Activated naive CD8-positive, alpha-beta T cell treated with anti-CD3 and anti-CD28 coated beads, Interleukin-2, amount 50 U/mL, for 24 hours (primary cell): ENCODE data around the gene RAD51B.

Experiments used
- ATAC-seq: fragments of 150-1000 bp; cut with Tn5 transposase; one replicate; pipeline ENCODE4 v1.10.0; 2021
- DNase-seq: peaks from one replicate; pipeline ENCODE4 v3.0.0; 2021
- H3K27ac Mint-ChIP-seq: one replicate; pipeline ENCODE4 v1.8.0; 2021; ENCODE audit warnings: mild to moderate bottlenecking, mixed read lengths
- H3K27me3 Mint-ChIP-seq: one replicate; pipeline ENCODE4 v1.8.0; 2021; ENCODE audit warnings: mixed read lengths
- H3K36me3 Mint-ChIP-seq: one replicate; pipeline ENCODE4 v1.8.0; 2021; ENCODE audit warnings: low read depth, mixed read lengths
- H3K4me1 Mint-ChIP-seq: one replicate; pipeline ENCODE4 v1.8.0; 2021; ENCODE audit warnings: mixed read lengths
- H3K4me3 Mint-ChIP-seq: one replicate; pipeline ENCODE4 v1.8.0; 2021; ENCODE audit warnings: mild to moderate bottlenecking, moderate library complexity, mixed read lengths
- H3K9me3 Mint-ChIP-seq: one replicate; pipeline ENCODE4 v1.8.0; 2021; ENCODE audit warnings: mixed read lengths

The RAD51B gene

GRCh38 chr14:68335312-68335711 is 515.7 kb downstream of the RAD51B start:
- H3K27me3 Mint-ChIP-seq: no peaks in the 10 kb centered on the region
- no peak for DNase-seq
- H3K4me3 Mint-ChIP-seq: no peak overlapping the region
- H3K36me3 Mint-ChIP-seq: no peaks in the 10 kb centered on the region
- H3K9me3 Mint-ChIP-seq: no peaks in the 10 kb centered on the region
- H3K4me1 Mint-ChIP-seq: peaks cover 16% of the 10 kb centered on the region
- ATAC-seq: no peak
- no peak overlapping the region for H3K27ac Mint-ChIP-seq

GRCh38 chr14:68336165-68336564 is 516.6 kb downstream of the RAD51B start:
- H3K4me1 Mint-ChIP-seq: peaks cover 24% of the 10 kb centered on the region
- H3K36me3 Mint-ChIP-seq: no peaks in the 10 kb centered on the region
- H3K27ac Mint-ChIP-seq: no peak overlapping the region
- no peaks in the 10 kb centered on the region for H3K27me3 Mint-ChIP-seq
- ATAC-seq: no peak
- no peak overlapping the region for H3K4me3 Mint-ChIP-seq
- no peak for DNase-seq
- no peaks in the 10 kb centered on the region for H3K9me3 Mint-ChIP-seq

GRCh38 chr14:68337279-68337678 is 517.7 kb downstream of the RAD51B start:
- no peak overlapping the region for H3K4me3 Mint-ChIP-seq
- ATAC-seq (no peak), DNase-seq (no peak)
- no peak overlapping the region for H3K27ac Mint-ChIP-seq
- no peaks in the 10 kb centered on the region for H3K36me3 Mint-ChIP-seq
- no peaks in the 10 kb centered on the region for H3K27me3 Mint-ChIP-seq
- peaks cover 35% of the 10 kb centered on the region for H3K4me1 Mint-ChIP-seq
- no peaks in the 10 kb centered on the region for H3K9me3 Mint-ChIP-seq

GRCh38 chr14:68340262-68340661 is 520.7 kb downstream of the RAD51B start:
- DNase-seq (no peak), ATAC-seq (no peak)
- Mint-ChIP-seq H3K4me3 (no peak overlapping the region), H3K4me1 (peaks cover 36% of the 10 kb centered on the region), H3K27ac (no peak overlapping the region), H3K9me3 (peaks cover 5% of the 10 kb centered on the region), H3K27me3 (no peaks in the 10 kb centered on the region), H3K36me3 (peaks cover 4% of the 10 kb centered on the region)

- Mint-ChIP-seq H3K9me3 (peaks cover 7% of the 10 kb centered on the region), H3K36me3 (peaks cover 7% of the 10 kb centered on the region), H3K4me1 (peaks cover 30% of the 10 kb centered on the region), H3K4me3 (no peak overlapping the region), H3K27ac (peak overlapping the region; percentile 10), H3K27me3 (no peaks in the 10 kb centered on the region)
- DNase-seq (no peak), ATAC-seq (peak; percentile 20)
Measured at GRCh38 chr14:68341411-68342212, 522.0 kb downstream of the RAD51B start.

- H3K27me3 Mint-ChIP-seq: no peaks in the 10 kb centered on the region
- ATAC-seq (no peak), DNase-seq (no peak)
- H3K9me3 Mint-ChIP-seq: peaks cover 7% of the 10 kb centered on the region
- peaks cover 7% of the 10 kb centered on the region for H3K36me3 Mint-ChIP-seq
- H3K4me3 Mint-ChIP-seq: no peak overlapping the region
- H3K27ac Mint-ChIP-seq: peak overlapping the region; percentile 10
- peaks cover 25% of the 10 kb centered on the region for H3K4me1 Mint-ChIP-seq
Measured at GRCh38 chr14:68342216-68342763, 522.7 kb downstream of the RAD51B start.

- Mint-ChIP-seq H3K4me1 (peaks cover 22% of the 10 kb centered on the region), H3K4me3 (no peak overlapping the region), H3K27me3 (no peaks in the 10 kb centered on the region), H3K36me3 (peaks cover 7% of the 10 kb centered on the region), H3K9me3 (peaks cover 7% of the 10 kb centered on the region), H3K27ac (no peak overlapping the region)
- DNase-seq (no peak), ATAC-seq (no peak)
Measured at GRCh38 chr14:68343534-68344118, 524.0 kb downstream of the RAD51B start.

GRCh38 chr14:68345738-68346137 is 526.2 kb downstream of the RAD51B start:
- Mint-ChIP-seq H3K27me3 (no peaks in the 10 kb centered on the region), H3K4me1 (peaks cover 18% of the 10 kb centered on the region), H3K9me3 (peaks cover 7% of the 10 kb centered on the region), H3K36me3 (peaks cover 7% of the 10 kb centered on the region), H3K27ac (no peak overlapping the region), H3K4me3 (no peak overlapping the region)
- ATAC-seq (no peak), DNase-seq (no peak)

GRCh38 chr14:68346556-68347343 is 527.2 kb downstream of the RAD51B start:
- Mint-ChIP-seq H3K4me1 (peaks cover 8% of the 10 kb centered on the region), H3K27me3 (no peaks in the 10 kb centered on the region), H3K27ac (no peak overlapping the region), H3K4me3 (no peak overlapping the region), H3K9me3 (peaks cover 7% of the 10 kb centered on the region), H3K36me3 (peaks cover 7% of the 10 kb centered on the region)
- no peak for DNase-seq
- ATAC-seq: no peak

- Mint-ChIP-seq H3K4me3 (no peak overlapping the region), H3K9me3 (peaks cover 4% of the 10 kb centered on the region), H3K27me3 (no peaks in the 10 kb centered on the region), H3K4me1 (no peaks in the 10 kb centered on the region), H3K36me3 (peaks cover 5% of the 10 kb centered on the region), H3K27ac (no peak overlapping the region)
- ATAC-seq: no peak
- no peak for DNase-seq
Measured at GRCh38 chr14:68349900-68350629, 530.5 kb downstream of the RAD51B start.

DNA sequence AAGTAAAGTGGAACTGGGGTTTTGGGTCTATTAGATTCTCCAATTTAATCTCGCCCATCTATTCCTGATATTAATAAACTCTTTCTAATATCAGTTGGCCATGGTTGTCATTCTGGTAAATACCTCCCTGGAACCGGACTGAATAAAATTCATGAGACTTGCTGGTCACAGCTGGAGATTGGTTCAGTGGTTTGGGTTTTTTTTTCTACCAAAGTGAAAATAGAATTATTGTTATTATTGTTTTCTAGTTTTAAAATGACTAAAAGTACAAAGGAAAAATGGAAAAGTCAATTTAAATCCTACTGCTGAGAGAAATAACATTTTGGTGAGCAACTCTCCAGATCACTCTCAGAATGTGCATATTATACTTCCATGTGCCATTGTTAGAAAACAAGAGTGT is 535.8 kb downstream of the RAD51B start:
- Mint-ChIP-seq H3K27me3 (no peaks in the 10 kb centered on the region), H3K36me3 (peaks cover 3% of the 10 kb centered on the region), H3K4me3 (no peak overlapping the region), H3K27ac (no peak overlapping the region), H3K9me3 (no peaks in the 10 kb centered on the region), H3K4me1 (peaks cover 25% of the 10 kb centered on the region)
- no peak for ATAC-seq
- no peak for DNase-seq

DNA sequence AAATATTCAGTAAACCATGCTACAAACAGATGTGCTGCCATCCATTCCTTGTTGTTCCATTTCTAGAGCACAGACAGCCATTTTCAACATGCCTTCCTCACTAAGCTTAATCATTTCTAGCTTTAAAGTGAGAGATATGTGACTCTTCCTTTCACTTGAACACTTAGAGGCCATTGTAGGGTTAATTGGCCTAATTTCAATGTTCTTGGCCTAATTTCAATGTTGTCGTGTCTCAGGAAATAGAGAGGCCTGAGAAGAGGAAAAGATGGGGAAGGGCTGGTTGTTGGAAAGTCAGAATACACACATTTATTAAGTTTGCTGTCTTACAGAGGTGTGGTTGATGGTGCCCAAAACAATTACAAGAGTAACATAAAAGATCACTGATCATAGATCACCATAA is 538.2 kb downstream of the RAD51B start:
- ATAC-seq: no peak
- no peak for DNase-seq
- Mint-ChIP-seq H3K4me1 (peaks cover 31% of the 10 kb centered on the region), H3K4me3 (no peak overlapping the region), H3K27ac (no peak overlapping the region), H3K36me3 (peaks cover 3% of the 10 kb centered on the region), H3K27me3 (no peaks in the 10 kb centered on the region), H3K9me3 (no peaks in the 10 kb centered on the region)

DNA sequence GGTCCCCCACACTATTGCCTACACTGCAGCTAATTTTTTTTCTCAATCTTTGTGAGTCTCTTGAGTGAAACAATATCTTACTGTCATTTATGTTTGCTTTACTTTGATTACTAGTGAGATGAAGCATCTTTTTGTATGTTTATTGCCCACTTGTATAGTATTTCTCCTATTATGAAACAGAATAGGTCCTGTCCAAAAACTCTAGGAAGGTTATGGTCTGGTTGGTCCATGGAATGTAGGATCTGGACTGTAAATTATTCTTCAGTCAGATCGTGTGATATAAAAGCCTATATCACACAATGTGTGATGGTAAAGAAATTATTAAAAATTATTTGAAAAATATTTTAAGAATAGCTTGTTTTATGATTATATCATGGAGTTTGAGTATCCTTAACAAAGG is 538.9 kb downstream of the RAD51B start:
- no peak overlapping the region for H3K27ac Mint-ChIP-seq
- H3K4me1 Mint-ChIP-seq: peaks cover 35% of the 10 kb centered on the region
- H3K36me3 Mint-ChIP-seq: peaks cover 3% of the 10 kb centered on the region
- H3K9me3 Mint-ChIP-seq: no peaks in the 10 kb centered on the region
- ATAC-seq (no peak), DNase-seq (no peak)
- no peaks in the 10 kb centered on the region for H3K27me3 Mint-ChIP-seq
- H3K4me3 Mint-ChIP-seq: no peak overlapping the region
